HG03103 (cell line): ENCODE measurements around the gene CHAC2.
A peak's percentile ranks its signal among the peaks of the same experiment; 100 is the strongest.
"Not testable (repeated sequence)": the region's sequence is repeated elsewhere in the genome, so short reads cannot be mapped to it uniquely, and the experiment has no call there.

Source experiments
- ATAC-seq: cut with Tn5 transposase; IDR thresholded peaks from one replicate; pipeline ENCODE4 v1.9.1; 2021; ENCODE audit warnings: low read depth; ENCODE audit not compliant: unreplicated experiment

Gene CHAC2

GRCh38 chr2:53767405-53768241, at the start of gene CHAC2:
Gene CHAC2 (plus strand): TSS chr2:53767804. CDS start chr2:53767887, 83 bp downstream.
- peak; percentile 84 for ATAC-seq

GRCh38 chr2:53720944-53721343, 46.7 kb upstream of the CHAC2 start:
- ATAC-seq: not testable (repeated sequence)

GRCh38 chr2:53724536-53724935, 43.1 kb upstream of the CHAC2 start:
- no peak for ATAC-seq

GRCh38 chr2:53725662-53726061, 41.9 kb upstream of the CHAC2 start:
- ATAC-seq: no peak

GRCh38 chr2:53727921-53728320, 39.7 kb upstream of the CHAC2 start:
- ATAC-seq: no peak

GRCh38 chr2:53729143-53729762, 38.4 kb upstream of the CHAC2 start:
- no peak for ATAC-seq

GRCh38 chr2:53737091-53737490, 30.5 kb upstream of the CHAC2 start:
- ATAC-seq: no peak

GRCh38 chr2:53739032-53739431, 28.6 kb upstream of the CHAC2 start:
- ATAC-seq: no peak

GRCh38 chr2:53740170-53740569, 27.4 kb upstream of the CHAC2 start:
- ATAC-seq: no peak

- ATAC-seq: no peak
These were observed 23.1 kb upstream of the CHAC2 start for GRCh38 chr2:53744395-53745065.

- no peak for ATAC-seq
These were observed 17.4 kb upstream of the CHAC2 start for GRCh38 chr2:53750041-53750768.

GRCh38 chr2:53751728-53752127, 15.9 kb upstream of the CHAC2 start:
- ATAC-seq: peak; percentile 87

- ATAC-seq: no peak
These were observed 15.2 kb upstream of the CHAC2 start for GRCh38 chr2:53752385-53752784.

GRCh38 chr2:53753041-53753440, 14.6 kb upstream of the CHAC2 start:
- no peak for ATAC-seq

GRCh38 chr2:53755121-53755520, 12.5 kb upstream of the CHAC2 start:
- no peak for ATAC-seq

GRCh38 chr2:53756644-53757043, 11.0 kb upstream of the CHAC2 start:
- ATAC-seq: no peak

GRCh38 chr2:53757206-53757605, 10.4 kb upstream of the CHAC2 start:
- ATAC-seq: not testable (repeated sequence)

GRCh38 chr2:53765767-53766166, 1.8 kb upstream of the CHAC2 start:
- no peak for ATAC-seq

GRCh38 chr2:53768242-53768542, 588 bp downstream of the CHAC2 start:
- ATAC-seq: peak; percentile 38

GRCh38 chr2:53769318-53769945, 1.8 kb downstream of the CHAC2 start:
- ATAC-seq: no peak

- ATAC-seq: no peak
These were observed 2.7 kb downstream of the CHAC2 start for GRCh38 chr2:53770264-53770663.
